OCI-LY3 (cell line): ENCODE results near the gene EXO1.

Source experiments
- EZH2phosphoT487 ChIP-seq: fragments of 200-600 bp; shearing (Covaris generic); IDR thresholded peaks from 2 replicates; pipeline ENCODE4 v1.6.1; 2018; ENCODE audit warnings: antibody characterized with exemption, mixed run types, low read depth
- TF ChIP-seq, protein P1 (sequence below): fragments of 200-600, 300-600 bp; sonication (generic); IDR thresholded peaks from 2 replicates; pipeline ENCODE4 v1.5.1; 2014; ENCODE audit warnings: antibody characterized with exemption, low read length, low read depth

DNA sequence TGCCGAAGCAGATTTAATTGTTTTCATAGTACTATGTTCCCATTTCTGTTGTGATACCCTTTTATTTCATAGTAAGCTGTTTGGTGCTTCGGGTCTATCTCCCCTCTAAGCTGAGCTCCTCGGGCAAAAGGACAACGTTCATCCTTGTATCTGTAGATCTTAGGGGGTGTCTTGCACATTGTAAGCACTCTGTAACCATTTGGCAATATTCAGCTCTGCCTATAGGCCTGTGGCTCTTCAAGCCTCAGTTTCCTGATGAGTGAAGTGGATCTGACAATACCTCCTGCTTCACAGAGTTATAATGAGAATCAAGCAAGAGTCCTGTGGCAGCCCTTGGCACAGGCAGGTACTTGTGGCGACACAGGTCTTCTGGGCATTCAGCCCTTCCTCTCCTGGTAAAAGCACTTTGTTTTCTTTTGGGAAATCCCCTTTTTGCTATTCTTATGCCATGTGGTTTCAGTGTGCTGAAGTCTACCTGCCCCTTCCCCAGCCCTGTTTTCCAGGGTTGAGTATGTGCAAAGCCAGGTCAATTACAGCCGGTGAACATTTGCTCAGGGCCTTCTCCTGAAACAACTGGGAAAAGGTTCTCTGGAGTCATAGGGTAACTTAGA, 8.5 kb upstream of the EXO1 start:
- TF ChIP-seq, protein P1, sequence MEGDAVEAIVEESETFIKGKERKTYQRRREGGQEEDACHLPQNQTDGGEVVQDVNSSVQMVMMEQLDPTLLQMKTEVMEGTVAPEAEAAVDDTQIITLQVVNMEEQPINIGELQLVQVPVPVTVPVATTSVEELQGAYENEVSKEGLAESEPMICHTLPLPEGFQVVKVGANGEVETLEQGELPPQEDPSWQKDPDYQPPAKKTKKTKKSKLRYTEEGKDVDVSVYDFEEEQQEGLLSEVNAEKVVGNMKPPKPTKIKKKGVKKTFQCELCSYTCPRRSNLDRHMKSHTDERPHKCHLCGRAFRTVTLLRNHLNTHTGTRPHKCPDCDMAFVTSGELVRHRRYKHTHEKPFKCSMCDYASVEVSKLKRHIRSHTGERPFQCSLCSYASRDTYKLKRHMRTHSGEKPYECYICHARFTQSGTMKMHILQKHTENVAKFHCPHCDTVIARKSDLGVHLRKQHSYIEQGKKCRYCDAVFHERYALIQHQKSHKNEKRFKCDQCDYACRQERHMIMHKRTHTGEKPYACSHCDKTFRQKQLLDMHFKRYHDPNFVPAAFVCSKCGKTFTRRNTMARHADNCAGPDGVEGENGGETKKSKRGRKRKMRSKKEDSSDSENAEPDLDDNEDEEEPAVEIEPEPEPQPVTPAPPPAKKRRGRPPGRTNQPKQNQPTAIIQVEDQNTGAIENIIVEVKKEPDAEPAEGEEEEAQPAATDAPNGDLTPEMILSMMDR, result no peak
- no peak for TF ChIP-seq EZH2phosphoT487
